ENCODE results near the gene SPAG8. TPM values are rescaled to one million over a fixed set of nuclear protein-coding genes. Genes with fewer than 3 reads are reported as not detected.

The SPAG8 gene
- total RNA-seq, 1 experiment from 2014 or later, result 0.98 TPM

DNA sequence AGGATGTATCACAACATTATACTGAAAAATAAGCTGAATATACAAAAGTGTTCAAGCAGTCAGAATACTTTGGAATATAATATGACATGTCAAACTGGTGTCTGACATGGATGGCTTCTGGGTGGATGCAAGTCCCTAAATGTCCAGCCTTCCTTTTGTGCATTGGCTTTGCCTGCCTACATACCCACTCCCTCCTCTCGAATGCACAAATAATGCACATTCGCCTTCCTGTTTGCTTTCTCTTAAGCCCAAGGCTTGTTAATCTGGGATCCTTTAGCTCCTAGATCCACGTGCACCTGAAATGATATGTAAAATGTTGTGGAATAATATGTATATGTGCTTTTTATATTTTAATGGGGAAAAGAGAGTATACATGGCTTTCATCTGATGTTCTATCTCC, 33.6 kb downstream of the SPAG8 start:
- DNase-seq (ENCODE audit: low read depth), result no peak

DNA sequence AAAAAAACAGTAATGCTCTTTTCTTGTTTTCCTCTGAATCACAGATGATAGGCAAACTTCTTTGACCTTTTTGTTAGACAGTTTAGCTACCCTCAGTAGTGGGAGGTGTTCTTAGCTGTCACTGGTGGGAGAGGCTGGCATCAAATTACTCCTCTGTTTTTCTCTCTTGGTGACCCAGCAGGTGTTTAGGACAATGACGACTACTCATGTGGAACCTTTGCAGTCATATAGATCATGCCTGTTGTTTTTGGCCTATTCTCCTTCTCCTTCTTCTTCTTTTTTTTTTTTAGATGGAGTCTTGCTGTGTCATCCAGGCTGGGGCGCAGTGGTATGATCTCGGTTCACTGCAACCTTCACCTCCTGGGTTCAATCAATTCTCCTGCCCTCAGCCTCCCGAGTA, 36.0 kb downstream of the SPAG8 start:
- no peak for DNase-seq (ENCODE audit: low read depth)

- no peak for DNase-seq (ENCODE audit: low read depth)
Observed at GRCh38 chr9:35774907-35775635, 37.0 kb downstream of the SPAG8 start.

DNA sequence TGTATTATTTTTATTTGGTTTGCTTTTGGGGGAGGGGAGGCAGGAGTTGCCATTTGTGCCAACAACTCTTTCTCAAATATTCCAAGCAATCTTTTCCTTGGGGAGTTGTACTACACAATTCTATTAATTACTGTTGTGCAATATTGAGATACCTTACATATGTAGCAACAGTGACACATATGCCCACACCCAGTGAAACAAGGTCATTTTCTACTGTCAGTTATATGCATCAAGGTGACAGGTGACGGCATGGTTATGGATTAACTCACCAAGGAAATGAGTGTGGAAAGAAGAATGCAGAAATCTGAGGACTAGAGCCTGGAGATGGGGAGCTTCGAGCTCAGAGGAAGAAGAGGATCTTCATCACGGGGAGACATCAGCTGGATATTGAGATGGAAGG, 40.1 kb downstream of the SPAG8 start:
- DNase-seq (ENCODE audit: low read depth), result no peak

- DNase-seq (ENCODE audit: low read depth), result no peak
Observed at GRCh38 chr9:35771534-35771933, 40.5 kb downstream of the SPAG8 start.

DNA sequence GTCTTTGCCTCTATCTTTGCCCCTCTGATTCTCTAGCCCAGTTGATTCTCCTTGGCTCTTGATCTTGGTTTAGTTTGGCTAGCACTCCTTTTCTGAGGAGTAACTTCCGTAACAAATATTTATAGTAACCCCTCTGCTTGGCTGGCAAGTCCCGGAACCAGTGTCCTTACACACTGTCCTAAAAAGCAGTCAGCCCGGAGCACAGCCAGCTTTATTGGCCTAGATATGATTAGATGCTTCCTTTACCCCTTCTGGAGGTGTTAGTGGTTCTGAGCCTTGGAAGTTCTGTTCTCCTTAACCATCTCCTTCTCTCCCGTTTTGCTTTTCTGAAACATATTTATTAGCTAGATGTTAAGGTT, 41.0 kb downstream of the SPAG8 start:
- DNase-seq (ENCODE audit: low read depth), result no peak

- no peak for DNase-seq (ENCODE audit: low read depth)
Observed at GRCh38 chr9:35769763-35770162, 42.3 kb downstream of the SPAG8 start.

- no peak for DNase-seq (ENCODE audit: low read depth)
Observed at GRCh38 chr9:35767458-35767857, 44.6 kb downstream of the SPAG8 start.

DNA sequence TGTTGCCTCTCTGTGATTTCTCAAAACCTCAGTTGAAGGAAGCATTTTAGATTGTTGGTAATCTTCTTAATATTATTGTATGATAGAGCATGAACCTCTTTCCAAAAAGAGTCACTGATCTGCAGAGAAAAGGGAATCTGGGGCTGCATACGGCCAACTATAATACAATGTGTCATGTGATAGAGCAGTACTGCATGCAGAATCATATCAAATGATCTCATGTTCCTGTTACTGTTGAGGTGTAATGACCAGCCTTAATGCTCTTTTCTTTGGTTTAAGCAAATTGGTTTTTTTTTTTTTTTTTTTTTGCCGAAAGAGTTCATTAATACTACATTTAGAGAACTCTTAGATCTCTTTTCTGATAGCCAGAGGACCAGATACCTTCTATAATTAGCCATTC, 45.1 kb downstream of the SPAG8 start:
- DNase-seq (ENCODE audit: low read depth), result no peak

- DNase-seq (ENCODE audit: low read depth), result no peak
Observed at GRCh38 chr9:35763803-35764202, 48.3 kb downstream of the SPAG8 start.

DNA sequence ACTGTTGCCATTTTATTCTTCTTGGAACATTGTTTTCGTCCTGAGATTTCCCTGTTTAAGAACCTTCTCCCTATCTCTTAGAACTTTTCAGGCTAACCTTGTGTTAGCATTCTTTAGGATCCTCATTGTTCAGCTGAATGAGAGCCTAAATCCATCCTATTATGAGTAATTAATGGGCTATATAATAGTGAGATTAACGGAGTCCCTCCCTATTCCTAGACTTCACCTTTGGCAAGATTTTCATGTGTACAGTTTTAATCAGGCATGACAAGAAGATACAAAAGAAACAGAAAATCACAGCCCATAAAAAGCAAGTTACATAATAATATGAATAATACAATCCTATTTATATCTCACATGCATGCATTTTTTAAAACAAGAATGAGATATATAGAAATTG, 48.9 kb downstream of the SPAG8 start:
- DNase-seq (ENCODE audit: low read depth), result no peak

DNA sequence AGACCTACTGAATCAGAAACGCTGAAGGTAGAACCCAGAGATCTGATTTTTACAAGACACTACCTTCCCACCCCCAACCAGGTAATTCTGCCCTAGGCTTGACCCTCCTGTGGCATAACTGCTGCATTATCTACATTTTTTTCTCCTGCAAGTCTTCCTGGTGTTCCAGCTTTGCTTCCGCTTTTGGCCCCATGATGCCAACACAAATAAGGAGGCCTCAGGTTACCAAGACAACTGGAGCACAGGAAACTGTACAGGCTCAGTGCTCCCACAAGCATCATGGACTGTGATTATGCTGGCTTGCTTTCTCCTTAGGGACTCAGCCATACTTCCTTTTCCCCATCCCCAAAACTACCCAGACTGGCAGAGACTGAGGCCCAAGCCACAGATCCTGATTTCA, 51.4 kb downstream of the SPAG8 start:
- peak; percentile 58 for DNase-seq (ENCODE audit: low read depth)

DNA sequence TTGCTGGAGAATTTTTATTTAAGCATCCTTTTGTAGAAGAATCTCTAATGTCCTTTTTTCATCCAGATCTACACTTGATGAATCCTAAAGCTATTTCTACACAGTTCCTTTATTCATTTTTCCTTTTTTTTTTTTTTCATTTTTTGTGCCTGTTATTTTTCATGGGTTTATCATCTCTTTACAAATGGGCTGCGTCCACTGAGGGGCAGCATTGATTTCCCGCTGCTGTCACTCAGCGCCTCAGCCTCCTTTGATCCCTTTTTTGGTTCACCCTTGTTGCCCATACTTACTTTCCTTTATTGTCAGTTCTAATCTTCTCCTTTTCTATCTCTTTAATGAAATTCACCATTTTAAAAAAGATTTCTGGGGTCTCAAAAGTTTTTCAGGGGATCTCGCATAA, 52.3 kb downstream of the SPAG8 start:
- DNase-seq (ENCODE audit: low read depth), result no peak

Other genes with a start within 250 kb of the SPAG8 start
- gene TESK1, start 207.0 kb downstream of the SPAG8 start, total RNA-seq (2014; rRNA removed), result 21.7 and 26.8 TPM in 2 replicates
- gene CD72, start 193.8 kb downstream of the SPAG8 start, total RNA-seq (2014; rRNA removed), result 1.2 and 1.4 TPM in 2 replicates
- 0.26 and 0.63 TPM in 2 replicates for gene SIT1, start 161.3 kb downstream of the SPAG8 start, total RNA-seq (2014; rRNA removed)
- gene RMRP, start 154.2 kb downstream of the SPAG8 start, total RNA-seq (2014; rRNA removed), result 5,651 and 6,728 TPM in 2 replicates
- 11.1 and 13.3 TPM in 2 replicates for gene CCDC107, start 154.0 kb downstream of the SPAG8 start, total RNA-seq (2014; rRNA removed)
- gene ARHGEF39, start 147.1 kb downstream of the SPAG8 start, total RNA-seq (2014; rRNA removed), result 4.4 and 4.5 TPM in 2 replicates
- 2.4 and 3.8 TPM in 2 replicates for gene CA9, start 138.3 kb downstream of the SPAG8 start, total RNA-seq (2014; rRNA removed)
- gene TPM2, start 122.3 kb downstream of the SPAG8 start, total RNA-seq (2014; rRNA removed), result 1,008 and 1,115 TPM in 2 replicates
- gene TLN1, start 80.1 kb downstream of the SPAG8 start, total RNA-seq (2014; rRNA removed), result 356 and 415 TPM in 2 replicates
- gene CREB3, start 79.6 kb downstream of the SPAG8 start, total RNA-seq (2014; rRNA removed), result 87.9 and 108 TPM in 2 replicates
- gene GBA2, start 63.0 kb downstream of the SPAG8 start, total RNA-seq (2014; rRNA removed), result 26.4 and 29.9 TPM in 2 replicates
- 13.5 and 17.4 TPM in 2 replicates for gene RGP1, start 63.0 kb downstream of the SPAG8 start, total RNA-seq (2014; rRNA removed)
- not detected in 2 replicates for gene MSMP, start 58.0 kb downstream of the SPAG8 start, total RNA-seq (2014; rRNA removed)
- 14.5 and 23.0 TPM in 2 replicates for gene NPR2, start 20.7 kb downstream of the SPAG8 start, total RNA-seq (2014; rRNA removed)
- gene HINT2, start 2.8 kb upstream of the SPAG8 start, total RNA-seq (2014; rRNA removed), result 22.8 and 33.0 TPM in 2 replicates
- not detected in 2 replicates for gene FAM221B, start 16.5 kb upstream of the SPAG8 start, total RNA-seq (2014; rRNA removed)
- gene TMEM8B, start 17.0 kb upstream of the SPAG8 start, total RNA-seq (2014; rRNA removed), result 2.8 and 3.6 TPM in 2 replicates
- not detected in 2 replicates for gene OR13J1, start 58.1 kb upstream of the SPAG8 start, total RNA-seq (2014; rRNA removed)
- gene HRCT1, start 93.9 kb upstream of the SPAG8 start, total RNA-seq (2014; rRNA removed), result 1.5 and 2.1 TPM in 2 replicates
- 0.17 and 0.38 TPM in 2 replicates for gene SPAAR, start 97.2 kb upstream of the SPAG8 start, total RNA-seq (2014; rRNA removed)
- not detected in 2 replicates for gene OR2S2, start 145.9 kb upstream of the SPAG8 start, total RNA-seq (2014; rRNA removed)
- 10.6 and 12.2 TPM in 2 replicates for gene RECK, start 224.7 kb upstream of the SPAG8 start, total RNA-seq (2014; rRNA removed)